Thymus (tissue), 11 donors: ENCODE measurements around the gene RRP9. TPM values are rescaled to one million over a fixed set of nuclear protein-coding genes. Genes with fewer than 3 reads are reported as not detected.

Experiments used
- DNase-seq, 9 donors: peaks; one replicate each; pipeline ENCODE4 v3.0.0-alpha.2; 2013; ENCODE audit warnings: low spot score in 9 of 9, low read depth in 6 of 9, missing footprints in 1 of 9
- H3K27ac ChIP-seq, 2 donors: one replicate each; pipeline ENCODE4 v1.5.1; 2013; ENCODE audit warnings: control low read depth in 1 of 2, low read depth in 1 of 2, low read length in 1 of 2, mild to moderate bottlenecking in 1 of 2, moderate library complexity in 1 of 2
- H3K27me3 ChIP-seq, 2 donors: one replicate each; pipeline ENCODE4 v1.5.1; 2013; ENCODE audit warnings: low read length in 1 of 2; ENCODE audit not compliant: control insufficient read depth in 2 of 2, insufficient read depth in 1 of 2
- H3K36me3 ChIP-seq, 2 donors: one replicate each; pipeline ENCODE4 v1.5.1; 2013; ENCODE audit warnings: low read length in 1 of 2, mild to moderate bottlenecking in 1 of 2, moderate library complexity in 1 of 2; ENCODE audit not compliant: control insufficient read depth in 2 of 2, insufficient read depth in 2 of 2
- H3K4me1 ChIP-seq, 2 donors: one replicate each; pipeline ENCODE4 v1.5.1; 2013; ENCODE audit warnings: low read length in 2 of 2; ENCODE audit not compliant: control insufficient read depth in 2 of 2, insufficient read depth in 2 of 2
- H3K4me3 ChIP-seq, 2 donors: one replicate each; pipeline ENCODE4 v1.5.1; 2013; ENCODE audit warnings: low read length in 2 of 2, control low read depth in 1 of 2, mild to moderate bottlenecking in 1 of 2
- H3K9me3 ChIP-seq, 2 donors: one replicate each; pipeline ENCODE4 v1.5.1; 2013; ENCODE audit warnings: low read length in 1 of 2, mild to moderate bottlenecking in 1 of 2; ENCODE audit not compliant: control insufficient read depth in 2 of 2, insufficient read depth in 1 of 2
- WGBS: extraction: QIAGEN DNeasy Blood & Tissue Kit; methylation state at CpG from one replicate; pipeline ENCODE4 v1.1.7; 2013; 5-methylcytosine and 5-hydroxymethylcytosine counted together
- polyA plus RNA-seq: library from polyadenylated mRNA; stranded (reverse); fragments of 200-250 nt; gene quantifications from one replicate; pipeline ENCODE4 v1.2.3, GENCODE V29; 2013
- total RNA-seq: library from RNA; stranded (reverse); fragments of 120-200 nt; gene quantifications from one replicate; pipeline ENCODE4 v1.2.4, GENCODE V29; 2013
- donor health status: healthy.

RRP9 gene
- total and polyA plus RNA-seq, 2 donors = 16.9 to 18.6 TPM

DNA sequence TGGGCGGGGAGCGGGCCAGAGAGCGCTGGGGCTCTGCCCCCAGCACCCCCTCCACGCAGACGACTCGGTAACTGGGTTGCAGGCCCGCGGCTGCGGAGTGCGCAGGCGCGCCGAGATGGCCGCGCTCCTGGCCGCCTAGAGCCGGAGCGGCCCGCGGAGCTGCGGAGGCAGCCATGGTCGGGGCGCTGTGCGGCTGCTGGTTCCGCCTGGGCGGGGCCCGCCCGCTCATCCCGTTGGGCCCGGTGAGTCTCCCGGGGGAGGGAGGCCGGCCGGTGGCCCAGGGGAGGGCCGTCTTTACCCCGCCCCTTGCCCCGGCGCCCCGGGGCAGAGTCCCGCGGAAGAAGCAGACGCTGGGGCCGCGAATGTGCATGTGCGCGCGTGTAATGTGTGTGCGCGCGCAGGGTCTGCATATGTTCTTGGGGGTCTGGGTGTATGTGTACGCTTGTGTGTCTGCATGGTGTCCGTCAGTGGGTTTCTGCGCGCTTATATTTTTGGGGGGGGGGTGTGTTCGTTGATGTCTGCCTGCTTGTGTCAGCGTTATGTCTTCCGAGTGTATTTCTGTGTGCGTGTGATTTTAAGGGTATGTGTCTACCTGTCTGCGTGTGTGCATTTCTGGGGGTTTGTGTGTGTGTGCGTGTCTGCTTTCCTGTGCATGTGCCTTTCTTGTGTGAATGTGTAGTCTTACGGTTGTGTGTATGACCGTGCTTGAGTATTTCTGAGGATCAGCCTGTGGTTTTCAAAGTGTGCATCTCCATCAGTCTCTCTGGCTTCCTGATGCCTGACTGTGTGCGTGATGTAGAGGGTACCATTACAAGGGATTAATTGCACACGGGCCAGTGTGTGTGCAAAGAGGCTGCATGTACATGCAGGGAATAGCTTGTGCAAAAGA is 33.5 kb upstream of the RRP9 start, which contains the start of gene ABHD14A:
Gene ABHD14A (plus strand): TSS at position 102 of the 889 bp plus-strand sequence. CDS start 72 bp downstream, at position 174.
- H3K27ac ChIP-seq = peak within 1 kb of the TSS; percentile 70 to 85
- H3K27me3 ChIP-seq = no peaks in the 10 kb centered on the region
- WGBS = under 1% methylated on average over 63 of the region's 63 CpGs
- peak within 1 kb of the TSS; percentile 80 to 85 for H3K4me3 ChIP-seq
- H3K4me1 ChIP-seq = peaks cover 12 to 35% of the 10 kb centered on the region in 2 donors
- peak in 6 of 9 donors; percentile 49 to 82 (median 63) for DNase-seq
- H3K36me3 ChIP-seq = peaks cover 0 to 2% of the 10 kb centered on the region in 2 donors
- no peaks in the 10 kb centered on the region for H3K9me3 ChIP-seq

DNA sequence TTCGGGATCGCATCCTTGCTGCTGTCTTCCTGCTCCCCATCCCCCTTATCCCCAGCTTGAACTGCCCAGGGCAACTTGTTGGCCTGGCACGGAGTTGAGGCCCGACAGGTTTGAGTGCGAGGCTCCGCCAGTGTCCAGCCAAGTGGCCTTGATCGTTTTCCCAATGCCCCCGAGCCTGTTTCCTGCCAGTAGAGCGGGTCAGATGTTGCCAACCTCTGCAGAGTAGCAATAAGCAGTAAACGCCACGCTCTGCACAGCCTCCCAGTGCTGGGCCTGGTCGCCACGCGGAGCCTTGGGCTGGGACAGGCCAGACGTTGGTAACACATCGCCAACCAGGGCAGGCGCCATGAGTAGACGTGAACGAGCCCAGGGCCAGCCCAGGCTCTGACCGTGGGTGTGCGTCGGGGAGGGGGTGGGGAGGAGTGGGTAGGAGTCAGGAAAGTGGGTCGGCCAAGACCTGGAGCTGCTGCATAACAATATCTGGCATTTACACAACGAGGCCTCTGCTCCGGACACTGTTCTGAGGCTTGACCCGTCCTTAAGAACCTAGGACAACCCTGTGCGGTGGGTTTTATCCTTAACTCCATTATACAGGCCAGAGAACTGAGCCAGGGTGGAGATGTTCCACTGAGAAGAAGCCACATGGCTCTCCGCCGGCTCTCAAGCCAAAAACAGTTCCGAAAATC is 32.7 kb upstream of the RRP9 start:
- peaks cover 16 to 43% of the 10 kb centered on the region in 2 donors for H3K4me1 ChIP-seq
- WGBS = 34% methylated on average over 30 of the region's 30 CpGs
- peak overlapping the region; percentile 70 to 85 for H3K27ac ChIP-seq
- no peaks in the 10 kb centered on the region for H3K36me3 ChIP-seq
- no peaks in the 10 kb centered on the region for H3K27me3 ChIP-seq
- no peak for DNase-seq
- H3K4me3 ChIP-seq = peak overlapping the region; percentile 80 to 85
- H3K9me3 ChIP-seq = no peaks in the 10 kb centered on the region

DNA sequence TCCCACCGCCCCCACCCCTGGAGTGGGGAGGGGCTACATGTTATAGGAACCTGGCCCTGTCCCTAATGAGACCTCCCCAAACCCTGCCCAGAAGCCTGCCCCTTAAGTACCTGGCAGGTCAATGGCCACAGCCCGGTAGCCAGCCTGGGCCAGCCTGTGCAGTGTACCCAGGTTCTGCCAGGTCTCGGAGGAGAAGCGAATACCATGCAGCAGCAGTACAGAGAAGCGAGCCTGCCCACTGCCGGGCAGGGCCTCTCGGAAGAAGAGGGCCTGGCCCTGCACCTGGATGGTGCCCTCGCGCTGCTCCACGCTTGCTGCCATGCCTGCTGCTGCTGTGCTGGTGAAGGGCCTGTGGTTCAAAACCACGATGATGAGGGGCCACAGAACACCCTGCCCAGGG is 29.6 kb upstream of the RRP9 start:
- Histone ChIP-seq H3K9me3 (no peaks in the 10 kb centered on the region), H3K4me3 (no peak overlapping the region), H3K27me3 (peaks cover 11 to 25% of the 10 kb centered on the region in 2 donors), H3K36me3 (no peaks in the 10 kb centered on the region), H3K4me1 (peaks cover 35 to 68% of the 10 kb centered on the region in 2 donors), H3K27ac (no peak overlapping the region)
- no peak for DNase-seq
- WGBS = 93% methylated on average over 11 of the region's 11 CpGs

DNA sequence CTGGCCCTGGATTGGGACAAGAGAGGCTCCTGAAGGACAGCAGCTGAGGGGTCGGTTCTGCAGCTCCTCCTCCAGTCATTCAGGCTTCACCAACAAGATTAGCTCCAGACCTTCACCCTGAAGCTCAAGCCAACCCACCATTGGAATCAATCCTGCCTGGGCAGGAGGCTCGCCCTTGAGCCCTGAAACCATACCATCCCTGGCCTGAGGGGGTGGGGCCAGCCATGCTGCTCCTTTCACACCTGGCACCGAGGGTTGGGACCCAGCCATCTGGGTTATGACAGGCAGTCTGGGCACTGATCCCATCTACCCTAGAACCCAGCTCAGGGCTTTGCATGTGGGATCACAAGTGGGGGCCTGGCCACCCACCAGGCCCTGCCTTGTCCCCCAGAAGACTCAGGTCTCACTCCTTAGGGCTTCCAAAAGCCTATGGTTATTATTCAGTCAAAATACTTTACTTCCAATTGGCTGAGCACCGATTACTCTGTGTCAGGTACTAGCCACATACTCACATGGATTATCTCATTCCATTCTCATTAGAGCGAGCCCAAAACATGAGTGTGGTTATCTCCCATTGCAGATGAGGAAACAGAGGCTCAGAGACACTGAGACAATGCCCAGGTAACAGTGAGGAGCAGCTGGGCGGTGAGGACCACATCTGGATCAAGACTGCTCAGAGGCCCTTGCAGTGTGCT is 29.0 kb upstream of the RRP9 start:
- Histone ChIP-seq H3K9me3 (no peaks in the 10 kb centered on the region), H3K4me1 (peaks cover 35 to 62% of the 10 kb centered on the region in 2 donors), H3K36me3 (no peaks in the 10 kb centered on the region), H3K27ac (no peak overlapping the region), H3K27me3 (peaks cover 11 to 31% of the 10 kb centered on the region in 2 donors), H3K4me3 (no peak overlapping the region)
- no peak for DNase-seq
- whole genome bisulfite sequencing = 92% methylated on average over 6 of the region's 6 CpGs

DNA sequence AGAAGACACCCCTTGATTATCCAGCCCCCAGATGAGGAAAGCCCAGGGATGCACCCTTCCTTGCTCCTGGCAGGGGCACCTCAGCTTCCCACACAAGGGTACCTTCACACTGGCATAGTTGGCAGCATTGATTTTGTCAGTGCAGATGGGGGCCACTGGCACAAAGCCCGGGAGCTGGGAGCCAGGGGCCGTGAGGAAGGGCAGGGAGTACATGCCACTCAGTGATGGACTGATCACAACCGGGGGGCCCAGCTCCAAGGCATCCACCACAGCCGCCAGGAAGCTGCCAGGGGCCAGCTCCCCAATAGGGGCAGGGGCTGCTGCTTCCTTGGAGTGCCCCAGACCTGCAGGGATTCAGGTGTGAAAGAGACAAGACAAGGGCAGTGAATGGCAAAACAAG is 28.1 kb upstream of the RRP9 start:
- Histone ChIP-seq H3K36me3 (no peaks in the 10 kb centered on the region), H3K27me3 (peaks cover 11 to 40% of the 10 kb centered on the region in 2 donors), H3K27ac (no peak overlapping the region), H3K4me1 (peaks cover 35 to 56% of the 10 kb centered on the region in 2 donors), H3K4me3 (no peak overlapping the region), H3K9me3 (no peaks in the 10 kb centered on the region)
- WGBS = 95% methylated on average over 4 of the region's 4 CpGs
- DNase-seq = no peak

DNA sequence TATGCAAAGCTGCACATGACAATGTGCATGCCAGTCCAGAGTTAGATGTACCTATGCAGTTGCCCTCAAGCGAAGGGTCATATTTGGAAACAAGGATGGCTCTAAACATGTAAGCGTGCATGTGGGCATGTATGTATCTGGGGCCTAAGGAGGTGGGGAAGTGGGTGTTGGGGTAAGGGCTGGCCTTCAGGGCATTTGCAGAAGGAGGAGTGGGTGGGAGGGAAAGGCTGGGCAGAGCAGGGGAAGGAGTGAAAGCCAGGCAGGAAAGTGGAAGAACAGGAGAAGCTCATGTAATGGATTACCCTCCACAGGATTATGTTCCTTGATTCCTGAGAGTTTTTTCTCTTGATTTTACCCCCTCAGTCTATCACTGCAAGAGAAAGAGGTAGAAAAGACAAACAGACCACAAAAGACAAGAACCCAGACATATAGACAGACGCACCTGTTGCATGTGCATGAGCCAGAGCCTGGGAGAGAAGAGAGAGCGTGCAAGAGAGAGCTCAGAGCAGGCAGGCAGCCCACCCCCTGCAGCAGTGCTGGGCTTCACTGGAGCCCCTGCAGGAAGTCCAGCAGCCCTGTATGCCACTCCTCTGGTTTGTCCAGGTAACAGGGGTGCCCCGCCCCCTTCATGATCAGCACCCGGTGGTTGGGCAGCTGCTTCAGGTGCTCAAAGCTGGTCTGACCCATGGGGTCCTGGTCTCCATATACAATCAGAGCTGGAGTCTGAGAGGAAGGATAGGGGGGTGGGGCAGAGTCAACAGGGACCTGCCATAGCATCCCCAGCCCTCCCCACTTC is 27.4 kb upstream of the RRP9 start:
- peak in 2 of 9 donors; percentile 53 to 72 for DNase-seq
- Histone ChIP-seq H3K27me3 (peaks cover 11 to 48% of the 10 kb centered on the region in 2 donors), H3K36me3 (no peaks in the 10 kb centered on the region), H3K27ac (peak overlapping the region in 1 of 2 donors; percentile 14), H3K9me3 (no peaks in the 10 kb centered on the region), H3K4me1 (peaks cover 29 to 49% of the 10 kb centered on the region in 2 donors), H3K4me3 (no peak overlapping the region)
- 63% methylated on average over 6 of the region's 6 CpGs for WGBS

DNA sequence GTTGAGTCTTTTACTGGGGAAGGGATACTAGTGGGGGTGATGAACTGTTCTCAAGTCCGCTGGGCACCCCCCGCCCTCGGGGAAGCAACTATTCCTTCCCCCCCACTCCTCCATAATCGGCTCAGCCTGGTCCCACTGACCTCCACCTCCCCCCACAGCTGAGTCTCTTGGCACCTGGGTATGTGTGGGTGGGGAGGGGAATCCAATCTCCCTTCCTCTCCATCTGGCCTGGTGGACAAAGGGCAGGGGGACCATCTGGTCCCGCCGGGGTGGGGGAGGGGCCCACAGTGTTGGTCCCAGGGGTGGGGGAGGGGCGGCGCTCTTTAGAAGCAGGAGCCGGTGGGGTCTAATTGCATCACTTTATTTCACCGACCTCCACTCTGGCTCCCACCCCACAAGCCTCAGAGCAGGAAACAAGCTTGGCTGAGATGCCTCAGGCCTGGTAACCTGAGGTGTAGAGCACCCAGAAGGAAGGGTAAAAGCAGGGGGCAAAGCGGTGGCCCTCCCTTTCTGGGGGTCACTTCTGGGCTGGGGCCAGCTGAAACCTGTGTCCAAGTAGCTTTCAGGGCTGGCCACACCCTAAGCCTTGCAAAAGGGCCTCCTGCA is 26.6 kb upstream of the RRP9 start:
- H3K4me1 ChIP-seq = peaks cover 28 to 41% of the 10 kb centered on the region in 2 donors
- H3K27ac ChIP-seq = no peak overlapping the region
- no peak for DNase-seq
- peaks cover 11 to 56% of the 10 kb centered on the region in 2 donors for H3K27me3 ChIP-seq
- WGBS = 33% methylated on average over 11 of the region's 11 CpGs
- H3K4me3 ChIP-seq = peak overlapping the region; percentile 29 to 57
- no peaks in the 10 kb centered on the region for H3K9me3 ChIP-seq
- no peaks in the 10 kb centered on the region for H3K36me3 ChIP-seq
